SW 1271 (cell line): ENCODE data around the gene SOHLH1.
"Not testable (repeated sequence)": the region's sequence is repeated elsewhere in the genome, so short reads cannot be mapped to it uniquely, and the experiment has no call there.

ENCODE experiments used
- DNase-seq, 2 experiments: peaks; one replicate each; lab custom pipeline; 2025; lab: John Stamatoyannopoulos, UW

SOHLH1 gene

GRCh38 chr9:135677641-135678168, 21.6 kb downstream of the SOHLH1 start:
- DNase-seq = no peak

- DNase-seq = no peak
Observed at GRCh38 chr9:135676891-135677290, 22.4 kb downstream of the SOHLH1 start.

GRCh38 chr9:135674977-135675376, 24.3 kb downstream of the SOHLH1 start:
- DNase-seq = no peak

DNA sequence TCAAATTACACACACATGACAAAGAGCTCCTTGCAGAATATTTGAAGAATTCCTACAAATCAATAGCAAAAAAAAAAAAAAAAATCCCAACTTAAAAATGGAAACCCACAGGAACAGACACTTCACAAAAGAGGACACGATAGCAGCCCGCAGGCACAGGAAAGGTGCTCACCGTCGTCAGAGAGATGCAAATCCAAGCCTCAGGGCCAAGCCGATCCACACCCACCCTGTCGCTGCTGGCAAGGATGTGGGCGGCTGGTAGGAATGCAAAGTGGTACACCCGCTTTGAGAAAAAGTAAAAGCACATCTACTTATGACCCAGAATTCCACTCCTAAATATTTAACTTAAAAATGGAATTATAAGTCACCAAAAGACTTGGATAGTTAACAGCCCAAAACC, 25.3 kb downstream of the SOHLH1 start:
- DNase-seq = no peak

DNA sequence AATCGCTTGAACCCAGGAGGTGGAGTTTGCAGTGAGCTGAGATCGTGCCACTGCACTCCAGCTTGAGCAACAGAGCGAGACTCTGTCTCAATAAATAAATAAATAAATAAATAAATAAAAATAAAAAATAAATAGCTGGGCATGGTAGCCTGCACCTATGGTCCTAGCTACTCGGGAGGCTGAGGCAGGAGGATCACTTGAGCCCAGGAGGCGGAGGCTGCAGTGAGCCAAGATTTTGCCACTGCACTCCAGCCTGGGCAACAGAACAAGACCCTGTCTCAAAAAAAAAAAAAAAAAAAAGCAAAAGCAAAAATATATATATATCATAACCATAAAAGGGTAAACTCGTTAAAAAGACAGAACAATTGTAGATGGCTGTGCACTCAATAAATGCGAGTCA, 26.5 kb downstream of the SOHLH1 start:
- not testable (repeated sequence) for DNase-seq

DNA sequence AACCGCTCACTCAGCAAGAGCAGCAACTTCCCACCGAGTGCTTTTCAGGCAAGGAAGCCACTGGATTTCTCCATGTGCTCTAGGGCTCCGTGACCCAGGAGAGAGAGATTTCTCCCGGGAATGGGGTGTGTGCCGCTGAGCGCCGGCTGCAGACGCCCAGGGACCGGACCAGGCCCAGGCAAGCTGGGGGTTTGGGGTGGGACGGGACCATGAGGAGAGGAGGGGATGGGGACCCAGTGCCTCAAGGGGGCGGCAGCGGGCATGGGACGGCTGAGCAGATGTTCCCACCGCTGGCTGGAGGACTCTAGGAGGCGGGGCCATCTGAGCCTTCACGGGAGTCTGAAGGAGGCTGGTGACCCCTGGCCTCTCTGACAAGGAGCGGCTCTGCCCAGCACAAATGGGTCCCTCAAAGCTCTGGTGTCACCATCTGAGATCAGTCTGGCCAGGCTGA, 27.7 kb downstream of the SOHLH1 start:
- DNase-seq = no peak

GRCh38 chr9:135670721-135671590, 28.3 kb downstream of the SOHLH1 start:
- no peak for DNase-seq

- DNase-seq = no peak
Observed at GRCh38 chr9:135669616-135670285, 29.5 kb downstream of the SOHLH1 start.

DNA sequence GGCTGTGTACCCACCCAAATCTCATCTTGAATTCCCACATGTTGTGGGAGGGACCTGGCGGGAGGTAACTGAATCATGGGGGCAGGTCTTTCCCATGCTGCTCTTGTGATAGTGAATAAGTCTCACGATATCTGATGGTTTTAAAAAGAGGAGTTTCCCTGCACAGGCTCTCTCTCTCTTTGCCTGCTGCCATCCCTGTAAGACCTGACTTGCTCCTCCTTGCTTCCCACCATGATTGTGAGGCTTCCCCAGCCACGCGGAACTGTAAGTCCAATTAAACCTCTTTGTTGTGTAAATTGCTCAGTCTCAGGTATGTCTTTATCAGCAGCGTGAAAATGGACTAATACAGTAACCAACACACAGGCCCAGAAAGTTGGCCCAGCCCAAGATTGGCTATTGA, 30.3 kb downstream of the SOHLH1 start:
- not testable (repeated sequence) for DNase-seq

- no peak for DNase-seq
Observed at GRCh38 chr9:135667463-135668001, 31.7 kb downstream of the SOHLH1 start.

GRCh38 chr9:135666534-135667462, 32.5 kb downstream of the SOHLH1 start:
- DNase-seq = no peak

- no peak for DNase-seq
Observed at GRCh38 chr9:135665795-135666189, 33.5 kb downstream of the SOHLH1 start.

GRCh38 chr9:135664801-135665794, 34.2 kb downstream of the SOHLH1 start:
- no peak for DNase-seq

DNA sequence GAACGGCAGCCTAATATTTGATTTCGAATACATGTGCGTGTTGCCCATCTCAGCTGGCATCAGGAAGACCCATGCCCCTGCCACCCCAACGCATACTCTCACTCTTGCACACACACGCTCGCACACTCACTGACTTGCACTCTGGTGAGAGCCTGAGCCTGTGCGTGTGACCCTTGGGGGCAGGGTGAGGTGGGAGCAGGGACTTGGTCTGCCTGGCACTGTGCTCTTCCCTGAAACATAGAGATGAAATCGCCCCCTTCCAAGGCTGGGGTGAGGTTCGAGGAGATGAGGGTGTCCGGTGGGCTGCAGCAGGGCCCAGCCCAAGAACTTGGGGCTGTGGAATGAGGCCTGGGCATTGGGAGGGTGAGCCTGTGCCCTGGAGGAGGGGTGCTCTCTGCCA, 35.0 kb downstream of the SOHLH1 start:
- DNase-seq = no peak

DNA sequence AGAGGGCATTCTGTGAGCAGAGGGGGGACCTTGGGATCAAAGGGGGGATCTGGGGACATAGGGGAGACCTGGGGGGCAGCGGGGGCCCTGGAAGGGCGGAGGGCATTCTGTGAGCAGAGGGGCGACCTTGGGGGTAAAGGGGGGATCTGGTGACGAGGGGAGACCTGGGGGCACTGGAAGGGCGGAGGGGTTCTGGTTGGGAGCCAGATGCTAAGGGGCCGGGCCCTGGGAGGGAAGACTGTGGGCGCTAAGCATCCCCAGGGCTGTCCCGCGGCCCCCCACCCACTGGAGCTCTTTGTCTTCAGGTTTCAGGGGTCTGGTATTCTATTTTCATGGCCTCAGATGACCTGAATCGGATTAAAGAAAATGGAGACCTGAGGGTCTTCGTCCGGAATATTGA, 35.4 kb downstream of the SOHLH1 start:
- DNase-seq = no peak

- DNase-seq = no peak
Observed at GRCh38 chr9:135663451-135663770, 35.9 kb downstream of the SOHLH1 start.

DNA sequence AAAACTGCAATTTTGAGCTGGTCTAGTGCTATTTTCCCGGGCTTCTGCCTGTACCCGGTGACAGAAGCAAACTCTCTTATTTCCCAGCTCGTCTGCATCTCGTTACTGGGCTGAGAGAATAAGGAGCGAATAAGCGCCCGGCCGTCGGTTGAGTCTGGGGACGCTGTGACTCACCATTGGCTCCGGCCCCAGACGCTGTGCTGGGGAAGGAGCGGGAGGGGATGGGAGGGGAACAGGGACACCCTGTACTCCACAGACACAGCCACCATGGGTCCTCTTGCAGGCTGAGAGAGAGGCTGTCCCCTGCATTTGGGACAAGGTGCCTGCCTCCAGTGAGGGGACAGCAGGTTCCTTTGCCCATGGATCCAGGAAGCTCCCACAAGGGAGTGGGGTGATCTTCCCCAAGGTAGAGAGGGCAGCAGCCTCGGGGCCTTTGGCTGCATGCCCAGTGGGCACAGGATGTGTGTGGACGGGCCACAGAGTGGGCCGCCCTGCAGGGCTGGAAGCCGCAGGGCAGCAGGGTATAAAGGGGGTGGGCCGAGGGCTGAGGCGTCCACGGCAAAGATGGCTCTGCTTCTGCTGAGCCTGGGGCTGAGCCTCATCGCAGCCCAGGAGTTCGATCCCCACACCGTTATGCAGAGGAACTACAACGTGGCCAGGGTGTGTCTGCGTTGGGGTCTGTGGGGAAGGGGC, 36.4 kb downstream of the SOHLH1 start, which contains the start of gene LCN9:
TSS of gene LCN9 (plus strand) at position 552 of the 693 bp plus-strand sequence. CDS start at position 565, 13 bp downstream.
- DNase-seq = no peak

GRCh38 chr9:135661816-135662560, 37.3 kb downstream of the SOHLH1 start:
- DNase-seq = no peak

GRCh38 chr9:135660407-135660806, 38.9 kb downstream of the SOHLH1 start:
- no peak for DNase-seq
